GM13977 (cell line): ENCODE results near the gene CCR9.

Source experiments
- DNase-seq: peaks from one replicate; pipeline ENCODE4 v3.0.0; 2012; ENCODE audit warnings: low spot score
- in situ Hi-C: fragments of 300-500 bp; cut with MboI; formaldehyde crosslinking; loops from one replicate; pipeline ENCODE4 v1.12.0; 2022; ENCODE audit warnings: low sequenced_read_pairs, low pct_unique_long_range_greater_than_20kb, mixed read lengths, inconsistent platforms; ENCODE audit not compliant: unreplicated experiment
- TF ChIP-seq, protein P1 (sequence below): IDR thresholded peaks from 2 replicates; pipeline ENCODE4 v1.5.1; 2012; ENCODE audit warnings: mild to moderate bottlenecking, control low read depth; ENCODE audit not compliant: insufficient read depth; ENCODE audit errors: extremely low read depth, missing control alignments

CCR9 gene, protein sequence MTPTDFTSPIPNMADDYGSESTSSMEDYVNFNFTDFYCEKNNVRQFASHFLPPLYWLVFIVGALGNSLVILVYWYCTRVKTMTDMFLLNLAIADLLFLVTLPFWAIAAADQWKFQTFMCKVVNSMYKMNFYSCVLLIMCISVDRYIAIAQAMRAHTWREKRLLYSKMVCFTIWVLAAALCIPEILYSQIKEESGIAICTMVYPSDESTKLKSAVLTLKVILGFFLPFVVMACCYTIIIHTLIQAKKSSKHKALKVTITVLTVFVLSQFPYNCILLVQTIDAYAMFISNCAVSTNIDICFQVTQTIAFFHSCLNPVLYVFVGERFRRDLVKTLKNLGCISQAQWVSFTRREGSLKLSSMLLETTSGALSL

DNA sequence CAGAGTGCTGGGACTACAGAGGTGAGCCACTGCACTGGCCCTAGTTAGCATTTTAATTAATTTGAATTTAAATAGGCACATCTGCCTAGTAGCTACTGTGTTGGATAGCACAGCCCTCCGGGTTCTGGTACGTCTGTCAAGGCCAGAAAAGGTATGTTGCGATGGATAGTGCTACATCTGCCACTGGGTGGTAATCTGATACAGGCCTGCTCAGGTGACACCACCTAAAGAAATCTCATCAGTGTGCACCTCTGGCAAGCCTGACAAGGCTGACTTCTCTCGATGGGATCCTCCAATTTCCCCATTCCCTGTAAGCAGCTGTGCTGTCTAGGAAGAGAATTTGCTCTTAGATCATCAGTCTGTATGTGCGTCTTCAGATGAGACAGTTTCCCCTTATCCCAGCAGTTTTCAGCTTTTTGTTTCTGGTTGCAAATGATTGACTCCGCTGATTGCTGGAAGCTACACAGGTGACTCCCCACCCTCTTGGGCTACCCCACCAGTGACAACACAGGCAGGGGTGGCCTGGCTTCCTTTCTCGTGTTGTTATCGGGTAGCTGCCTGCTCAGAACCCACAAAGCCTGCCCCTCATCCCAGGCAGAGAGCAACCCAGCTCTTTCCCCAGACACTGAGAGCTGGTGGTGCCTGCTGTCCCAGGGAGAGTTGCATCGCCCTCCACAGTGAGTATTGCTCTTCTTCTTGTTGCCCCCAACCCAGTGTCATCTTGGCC lies at the start of gene CCR9:
Gene CCR9, plus strand, starts transcription at position 565 of the 727 bp plus-strand sequence. CDS start 8,391 bp downstream, outside the sequence.
- in situ Hi-C loops, result no loop called here
- DNase-seq, result no peak
- TF ChIP-seq, protein P1, sequence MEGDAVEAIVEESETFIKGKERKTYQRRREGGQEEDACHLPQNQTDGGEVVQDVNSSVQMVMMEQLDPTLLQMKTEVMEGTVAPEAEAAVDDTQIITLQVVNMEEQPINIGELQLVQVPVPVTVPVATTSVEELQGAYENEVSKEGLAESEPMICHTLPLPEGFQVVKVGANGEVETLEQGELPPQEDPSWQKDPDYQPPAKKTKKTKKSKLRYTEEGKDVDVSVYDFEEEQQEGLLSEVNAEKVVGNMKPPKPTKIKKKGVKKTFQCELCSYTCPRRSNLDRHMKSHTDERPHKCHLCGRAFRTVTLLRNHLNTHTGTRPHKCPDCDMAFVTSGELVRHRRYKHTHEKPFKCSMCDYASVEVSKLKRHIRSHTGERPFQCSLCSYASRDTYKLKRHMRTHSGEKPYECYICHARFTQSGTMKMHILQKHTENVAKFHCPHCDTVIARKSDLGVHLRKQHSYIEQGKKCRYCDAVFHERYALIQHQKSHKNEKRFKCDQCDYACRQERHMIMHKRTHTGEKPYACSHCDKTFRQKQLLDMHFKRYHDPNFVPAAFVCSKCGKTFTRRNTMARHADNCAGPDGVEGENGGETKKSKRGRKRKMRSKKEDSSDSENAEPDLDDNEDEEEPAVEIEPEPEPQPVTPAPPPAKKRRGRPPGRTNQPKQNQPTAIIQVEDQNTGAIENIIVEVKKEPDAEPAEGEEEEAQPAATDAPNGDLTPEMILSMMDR, result no peak

DNA sequence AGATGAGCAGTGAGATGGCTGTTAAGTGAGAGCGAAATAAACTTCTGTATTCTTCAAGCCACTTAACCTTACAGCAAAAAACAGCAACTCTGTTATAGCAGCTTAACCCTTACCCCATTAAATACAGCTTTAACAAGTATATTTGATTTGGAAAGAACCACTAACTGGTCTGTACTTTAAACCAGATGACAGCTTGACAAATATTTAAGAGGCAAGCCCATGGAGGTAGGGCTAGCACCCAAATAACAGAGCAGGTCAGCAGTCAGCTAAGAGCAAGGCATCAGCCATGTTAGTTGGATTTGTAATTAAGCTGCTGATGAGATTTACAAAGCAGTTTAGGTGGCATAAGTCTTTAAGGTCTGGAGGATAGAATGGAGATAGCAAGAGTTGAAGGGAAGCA lies 47.9 kb upstream of the CCR9 start:
- in situ Hi-C loops, result no loop called here
- DNase-seq, result no peak
- TF ChIP-seq, protein P1, result no peak

DNA sequence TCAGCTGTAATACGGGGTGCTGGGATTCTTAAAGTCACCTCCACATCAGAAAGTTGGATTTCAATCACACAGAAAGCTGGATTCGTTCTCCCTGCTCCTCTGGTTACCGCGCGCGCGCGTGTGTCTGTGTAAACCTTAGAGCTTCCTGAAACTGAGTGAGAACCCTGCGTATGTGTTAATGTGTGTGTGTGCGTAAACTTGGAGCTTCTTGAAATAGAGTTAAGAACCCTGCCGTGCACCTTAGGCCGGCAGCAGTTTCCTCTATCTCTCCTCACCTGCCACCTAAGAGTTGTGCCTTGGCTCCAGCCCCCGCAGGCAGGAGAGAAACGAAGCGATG lies 45.0 kb upstream of the CCR9 start:
- in situ Hi-C loops, result no loop called here
- TF ChIP-seq, protein P1, result no peak
- DNase-seq, result no peak

DNA sequence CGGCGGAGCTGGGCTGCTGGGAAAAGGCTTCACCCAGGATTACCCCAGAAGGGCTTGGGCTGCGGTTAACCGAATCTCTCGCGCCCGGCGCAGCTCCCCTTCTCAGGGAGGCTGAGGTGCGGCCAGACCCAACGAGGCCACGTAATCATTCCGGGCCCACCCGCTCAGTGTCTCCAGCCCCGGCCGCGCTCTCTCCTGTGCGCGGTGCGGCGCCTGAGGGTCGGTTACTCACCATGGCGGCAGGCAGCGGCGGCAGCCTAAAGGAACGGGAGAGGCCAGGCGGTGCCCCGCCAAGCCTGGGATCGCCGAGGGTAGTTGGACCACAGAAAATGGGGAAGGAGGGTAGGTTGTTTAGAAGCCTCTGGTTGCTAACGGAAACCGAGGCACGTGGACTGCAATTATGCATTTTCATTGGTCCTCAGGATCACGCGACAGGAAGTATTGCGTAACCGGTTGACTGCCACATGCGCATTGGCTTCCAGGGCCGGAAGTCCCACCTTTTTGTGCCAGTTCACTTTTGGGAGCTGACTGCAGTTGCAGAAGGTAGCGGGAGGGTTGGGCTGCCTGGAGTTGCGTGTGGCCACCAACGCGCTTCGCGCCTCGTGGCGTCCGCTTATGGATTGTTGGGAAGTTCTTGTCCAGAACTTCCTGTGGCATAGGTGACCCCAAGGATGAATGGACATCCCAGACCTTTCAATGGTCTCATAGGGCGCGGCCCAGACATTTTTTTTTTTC lies 44.4 kb upstream of the CCR9 start, which contains the start of gene LZTFL1:
Gene LZTFL1, minus strand, starts transcription at position 363 of the 735 bp plus-strand sequence. Its CDS starts 128 bp downstream, at position 235.
- in situ Hi-C loops, result no loop called here
- TF ChIP-seq, protein P1, result no peak
- DNase-seq, result peak; percentile 91

DNA sequence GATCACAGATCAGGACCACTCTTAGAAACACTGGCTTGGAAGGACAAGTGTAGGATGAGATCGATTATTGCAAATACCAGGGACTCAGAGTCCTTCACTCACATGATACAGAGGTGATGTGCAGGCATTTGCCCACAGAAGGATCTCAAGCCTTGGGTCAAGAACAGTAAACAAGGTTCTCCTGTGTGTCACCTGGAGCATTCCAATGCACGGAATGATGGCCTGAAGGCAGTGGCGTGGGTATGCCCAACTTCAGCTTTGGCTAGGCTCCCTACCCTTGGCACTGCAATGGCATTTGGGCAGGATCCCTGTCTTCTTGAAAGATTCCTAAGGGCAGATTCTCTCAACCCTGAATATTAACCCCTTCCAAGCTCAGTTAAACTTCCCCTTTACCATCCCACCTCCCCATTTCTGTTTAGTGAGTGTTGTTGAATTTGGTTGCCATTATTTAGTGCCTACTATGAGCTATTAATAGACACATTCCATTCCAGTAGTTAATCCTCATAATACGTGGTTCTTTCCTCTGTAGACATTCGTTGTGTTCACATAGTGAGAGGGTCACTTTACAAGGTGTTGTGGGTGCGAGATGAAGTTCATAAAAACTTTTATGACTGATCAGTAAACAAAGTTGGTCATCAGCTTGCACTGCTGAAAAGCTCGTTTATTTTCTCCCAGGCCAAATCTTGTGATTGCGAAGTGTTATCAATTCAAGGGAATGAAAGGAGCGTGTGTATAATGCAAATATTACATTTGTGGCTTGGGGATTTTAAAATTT lies 43.3 kb upstream of the CCR9 start:
- in situ Hi-C loops, result no loop called here

More for the DNA sequence above, 43.3 kb upstream of the CCR9 start:
- DNase-seq, result no peak
- TF ChIP-seq, protein P1, result no peak
